Stimulated activated effector memory CD8-positive, alpha-beta T cell treated with anti-CD3 and anti-CD28 coated beads, Interleukin-12 subunit alpha, Interleukin-12 subunit beta, amount 100 ng/mL, for 72 hours (primary cell): ENCODE measurements around the gene LIMS2.

Source experiments
- ATAC-seq: fragments of 150-1000 bp; cut with Tn5 transposase; 2 replicates; pipeline ENCODE4 v1.10.0; 2021
- DNase-seq, 2 donors: peaks; one replicate each; pipeline ENCODE4 v3.0.0; 2021 to 2022; ENCODE audit warnings: low spot score in 2 of 2
- H3K27ac Mint-ChIP-seq: one replicate; pipeline ENCODE4 v1.8.0; 2022; ENCODE audit warnings: mild to moderate bottlenecking, mixed read lengths
- H3K36me3 Mint-ChIP-seq: one replicate; pipeline ENCODE4 v1.8.0; 2022; ENCODE audit warnings: mild to moderate bottlenecking, mixed read lengths
- H3K4me1 Mint-ChIP-seq: one replicate; pipeline ENCODE4 v1.8.0; 2022; ENCODE audit warnings: mixed read lengths
- H3K4me3 Mint-ChIP-seq: one replicate; pipeline ENCODE4 v1.8.0; 2022; ENCODE audit warnings: mild to moderate bottlenecking, mixed read lengths
- H3K9me3 Mint-ChIP-seq: one replicate; pipeline ENCODE4 v1.8.0; 2022; ENCODE audit warnings: mixed read lengths

Gene LIMS2

DNA sequence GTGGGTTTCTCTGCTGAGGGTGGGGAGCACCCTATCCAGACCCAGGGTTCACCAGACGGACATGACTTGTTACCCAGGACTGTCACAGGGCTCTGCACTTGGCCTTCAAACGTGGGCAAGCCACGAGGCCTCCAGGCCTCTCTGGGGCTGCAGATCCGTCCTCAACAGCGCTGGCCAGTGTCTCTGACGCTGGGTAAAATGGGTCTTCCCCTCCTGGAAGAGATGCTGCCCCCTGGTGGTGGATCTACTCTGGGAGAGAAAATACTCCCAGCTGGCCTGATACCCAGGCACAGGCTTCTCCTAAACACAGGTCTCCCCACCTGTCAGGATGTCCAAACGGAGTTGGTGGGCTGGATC, 25.7 kb downstream of the LIMS2 start:
- Mint-ChIP-seq H3K27ac (peak overlapping the region; percentile 58), H3K9me3 (no peaks in the 10 kb centered on the region), H3K4me1 (peaks cover 26% of the 10 kb centered on the region), H3K4me3 (no peak overlapping the region), H3K36me3 (no peaks in the 10 kb centered on the region)
- DNase-seq, result peak; percentile 85 to 91
- peak; percentile 69 for ATAC-seq

DNA sequence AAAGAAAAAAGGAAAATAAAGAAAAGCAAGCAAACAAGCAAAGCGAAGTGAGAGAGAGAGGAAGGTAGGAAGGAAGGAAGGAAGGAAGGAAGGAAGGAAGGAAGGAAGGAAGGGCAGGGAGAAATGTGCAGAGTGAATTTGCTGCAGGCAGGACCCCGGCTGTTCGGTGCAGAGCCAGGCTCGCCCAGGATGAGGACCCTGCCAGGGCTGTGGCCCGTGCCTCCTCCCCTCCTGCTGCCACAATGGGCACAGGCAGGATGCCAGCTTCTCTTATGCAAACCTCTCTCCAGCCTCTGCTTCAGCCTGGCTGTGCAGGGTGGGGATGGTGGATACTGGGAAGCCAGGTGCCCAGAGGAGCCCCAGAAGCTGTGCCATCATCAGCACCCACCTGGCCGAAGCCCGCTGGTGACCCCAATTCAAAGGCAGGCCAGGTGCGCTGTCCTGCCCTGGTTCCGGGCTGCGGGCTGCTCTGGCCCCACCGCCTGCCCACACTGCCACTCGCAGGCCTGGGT, 26.2 kb downstream of the LIMS2 start:
- Mint-ChIP-seq H3K36me3 (no peaks in the 10 kb centered on the region), H3K9me3 (no peaks in the 10 kb centered on the region), H3K27ac (peak overlapping the region; percentile 58), H3K4me3 (no peak overlapping the region), H3K4me1 (peaks cover 26% of the 10 kb centered on the region)
- ATAC-seq, result no peak
- DNase-seq, result no peak

DNA sequence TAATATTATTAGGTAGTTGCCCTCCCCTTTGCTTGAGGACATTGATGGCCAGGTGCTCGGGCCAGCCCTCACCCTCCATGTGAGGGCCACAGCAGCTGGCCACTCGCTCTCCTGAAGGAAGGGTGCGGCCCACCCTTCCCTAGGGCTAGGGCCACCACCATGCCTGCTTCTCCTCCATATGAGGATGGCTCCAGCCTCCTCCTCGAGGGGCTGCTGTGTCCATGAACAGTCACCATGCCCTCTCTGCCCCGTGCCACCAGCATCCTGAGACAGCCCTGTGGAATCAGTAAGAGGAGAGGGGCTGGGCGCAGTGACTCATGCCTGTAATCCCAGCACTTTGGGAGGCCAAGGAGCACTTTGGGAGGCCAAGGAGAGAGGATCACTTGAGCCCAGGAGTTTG, 27.0 kb downstream of the LIMS2 start:
- Mint-ChIP-seq H3K27ac (no peak overlapping the region), H3K4me3 (no peak overlapping the region), H3K36me3 (no peaks in the 10 kb centered on the region), H3K9me3 (no peaks in the 10 kb centered on the region), H3K4me1 (peaks cover 22% of the 10 kb centered on the region)
- no peak for ATAC-seq
- no peak for DNase-seq

DNA sequence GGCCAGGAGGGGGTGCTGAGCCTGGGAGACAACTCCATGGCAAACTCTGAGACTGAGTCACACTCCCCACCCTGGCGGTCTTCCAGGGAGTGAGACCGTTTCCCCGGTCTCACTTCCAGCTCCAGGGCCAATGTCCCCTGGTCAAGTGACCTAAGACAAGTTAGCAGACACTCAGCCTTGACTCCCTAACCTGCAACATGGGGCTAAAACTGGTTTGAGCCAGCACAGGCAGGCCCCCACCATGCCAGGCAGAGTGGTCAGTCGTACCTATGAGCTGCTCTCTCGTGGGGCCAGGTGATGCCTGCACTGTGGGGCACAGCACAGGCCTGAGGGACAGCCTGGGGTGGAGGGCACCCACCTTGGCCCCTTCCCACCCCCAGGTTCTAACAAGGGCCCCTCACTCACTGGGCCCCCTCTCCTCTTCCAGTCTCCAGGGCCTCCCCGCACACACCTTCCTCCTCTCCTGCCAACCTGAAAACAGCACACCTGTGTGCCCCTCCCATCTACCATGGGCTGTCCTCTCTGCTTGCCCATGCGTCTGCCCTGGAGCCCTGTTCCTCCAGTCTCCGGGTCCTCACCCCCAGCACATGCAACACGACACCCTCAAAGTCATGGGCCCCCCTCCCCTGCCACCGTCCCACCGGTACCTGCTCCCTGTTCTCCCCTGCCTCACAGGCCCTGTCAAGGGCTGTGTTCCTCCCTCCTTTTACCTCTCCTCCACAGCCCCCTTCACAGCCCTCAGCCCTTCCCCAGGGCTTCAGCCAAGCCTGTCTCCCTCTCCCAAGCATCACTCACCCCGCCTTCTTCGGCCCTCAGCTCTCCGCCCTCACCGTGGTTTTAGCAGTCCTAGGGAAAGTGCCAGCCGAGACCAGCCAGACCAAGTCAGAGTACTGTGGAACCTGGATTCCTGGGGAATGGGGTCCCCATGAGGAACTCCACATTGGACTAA, 27.8 kb downstream of the LIMS2 start:
- no peaks in the 10 kb centered on the region for H3K9me3 Mint-ChIP-seq
- no peak overlapping the region for H3K27ac Mint-ChIP-seq
- H3K4me3 Mint-ChIP-seq, result no peak overlapping the region

DNA sequence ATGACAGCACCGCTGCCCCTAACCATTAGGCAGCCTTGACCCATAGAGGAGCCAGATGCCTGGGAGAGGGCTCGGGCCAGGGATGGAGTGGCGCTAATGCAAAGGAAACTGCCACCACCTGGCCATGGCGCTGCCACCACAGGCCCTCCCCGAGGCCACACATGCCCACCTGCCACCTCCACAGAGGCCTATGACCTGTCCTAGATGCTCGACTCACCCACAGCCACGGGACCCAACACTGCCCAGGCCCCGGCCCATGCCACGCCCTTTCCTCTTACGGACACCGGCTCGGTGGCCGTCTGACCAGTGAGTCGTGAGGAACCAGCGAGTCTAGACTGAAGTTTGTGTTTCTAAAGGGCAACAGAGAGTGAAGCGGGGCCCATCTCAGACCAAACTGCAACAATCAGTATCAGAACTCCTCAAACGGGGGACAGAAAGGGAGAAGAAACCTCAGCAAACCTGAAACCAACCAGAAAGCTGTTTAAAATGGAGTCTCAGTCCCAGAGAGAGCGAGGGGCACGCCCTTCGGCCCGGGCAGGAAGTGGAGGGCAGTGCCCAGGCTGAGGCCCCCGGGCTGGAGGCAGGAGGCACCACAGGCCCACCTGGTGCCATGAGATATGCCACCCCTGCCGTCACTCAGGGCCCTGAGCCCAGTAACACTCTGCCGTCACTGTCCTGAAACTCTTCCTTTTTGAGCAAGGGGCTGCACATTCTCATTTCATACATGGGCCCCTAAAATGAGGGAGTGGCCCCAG, 28.7 kb downstream of the LIMS2 start:
- no peaks in the 10 kb centered on the region for H3K36me3 Mint-ChIP-seq
- no peaks in the 10 kb centered on the region for H3K9me3 Mint-ChIP-seq
- H3K27ac Mint-ChIP-seq, result no peak overlapping the region
- H3K4me3 Mint-ChIP-seq, result no peak overlapping the region
- H3K4me1 Mint-ChIP-seq, result peaks cover 16% of the 10 kb centered on the region
- no peak for ATAC-seq
- DNase-seq, result no peak

More for the DNA sequence above, 27.8 kb downstream of the LIMS2 start:
- no peak for ATAC-seq
- DNase-seq, result no peak
- Mint-ChIP-seq H3K36me3 (no peaks in the 10 kb centered on the region), H3K4me1 (peaks cover 16% of the 10 kb centered on the region)

DNA sequence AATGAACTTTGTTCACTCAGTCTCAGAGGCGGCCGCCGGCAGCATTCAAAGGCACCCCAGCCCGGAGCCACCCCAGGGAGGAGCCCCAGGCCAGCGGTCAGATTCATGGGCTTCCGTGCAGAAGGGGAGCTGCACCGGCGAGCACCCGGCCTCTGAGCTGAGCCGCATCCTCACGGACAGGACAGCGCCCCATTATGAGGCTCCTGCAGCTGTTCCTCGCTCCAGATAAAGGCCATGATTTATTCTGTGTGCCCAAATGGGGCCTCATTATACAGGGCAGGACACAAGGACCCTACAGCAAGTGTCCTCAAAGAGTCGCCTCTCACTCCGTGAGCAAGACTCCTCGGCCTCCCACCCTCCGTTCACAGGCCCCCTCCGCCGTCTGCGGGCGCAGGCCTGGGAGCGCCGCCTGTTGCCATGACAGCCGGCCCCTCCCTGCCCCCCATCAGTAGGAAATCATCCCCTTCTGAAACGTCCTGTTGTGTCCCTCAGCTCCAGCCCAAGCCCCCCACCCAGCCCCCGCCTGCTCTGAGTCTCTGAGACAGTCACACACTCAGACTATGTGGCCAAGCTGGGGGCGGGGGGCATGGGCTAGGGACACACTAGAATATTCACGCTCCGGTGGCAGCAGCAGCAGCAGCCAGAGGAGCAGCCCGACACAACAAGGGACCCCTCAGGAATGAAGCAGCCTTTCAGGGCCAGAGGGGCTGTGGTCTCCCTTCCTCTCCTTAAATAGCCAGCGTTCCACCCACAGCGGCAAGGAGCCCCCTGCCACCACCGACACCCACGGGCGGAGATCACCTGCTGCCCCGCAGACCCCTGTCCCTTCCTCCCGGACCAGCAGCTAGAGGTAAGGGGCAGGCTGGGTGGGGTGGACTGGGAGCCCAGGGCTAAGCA, 29.7 kb downstream of the LIMS2 start, which contains the start of gene GPR17:
GPR17 (plus strand) TSS at position 759 of the 897 bp plus-strand sequence. CDS start 4,583 bp downstream, outside the sequence.
- Mint-ChIP-seq H3K9me3 (no peaks in the 10 kb centered on the region), H3K4me3 (no peak within 1 kb of the TSS), H3K4me1 (peaks cover 16% of the 10 kb centered on the region), H3K27ac (no peak within 1 kb of the TSS), H3K36me3 (no peaks in the 10 kb centered on the region)
- DNase-seq (no peak), ATAC-seq (no peak)

DNA sequence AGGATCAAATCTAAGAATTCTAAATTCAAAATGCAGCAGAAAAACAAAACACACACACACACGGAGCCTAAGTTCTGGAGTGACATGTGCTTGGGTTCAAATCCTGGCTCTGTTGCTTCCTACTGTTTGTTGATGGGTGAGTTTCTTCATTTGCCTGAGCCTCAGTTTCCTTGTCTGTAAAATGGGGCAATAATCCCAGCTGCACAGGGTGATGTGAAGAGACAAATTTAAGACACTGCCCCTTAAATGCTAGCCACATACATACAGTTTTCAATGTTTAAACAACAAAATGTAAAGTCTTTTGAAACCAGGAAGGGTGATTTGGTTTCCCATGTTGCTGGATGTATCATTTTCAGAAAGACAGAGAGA, 30.3 kb downstream of the LIMS2 start:
- Mint-ChIP-seq H3K36me3 (no peaks in the 10 kb centered on the region), H3K4me3 (no peak overlapping the region), H3K4me1 (peaks cover 16% of the 10 kb centered on the region), H3K27ac (no peak overlapping the region), H3K9me3 (no peaks in the 10 kb centered on the region)
- ATAC-seq (no peak), DNase-seq (no peak)

DNA sequence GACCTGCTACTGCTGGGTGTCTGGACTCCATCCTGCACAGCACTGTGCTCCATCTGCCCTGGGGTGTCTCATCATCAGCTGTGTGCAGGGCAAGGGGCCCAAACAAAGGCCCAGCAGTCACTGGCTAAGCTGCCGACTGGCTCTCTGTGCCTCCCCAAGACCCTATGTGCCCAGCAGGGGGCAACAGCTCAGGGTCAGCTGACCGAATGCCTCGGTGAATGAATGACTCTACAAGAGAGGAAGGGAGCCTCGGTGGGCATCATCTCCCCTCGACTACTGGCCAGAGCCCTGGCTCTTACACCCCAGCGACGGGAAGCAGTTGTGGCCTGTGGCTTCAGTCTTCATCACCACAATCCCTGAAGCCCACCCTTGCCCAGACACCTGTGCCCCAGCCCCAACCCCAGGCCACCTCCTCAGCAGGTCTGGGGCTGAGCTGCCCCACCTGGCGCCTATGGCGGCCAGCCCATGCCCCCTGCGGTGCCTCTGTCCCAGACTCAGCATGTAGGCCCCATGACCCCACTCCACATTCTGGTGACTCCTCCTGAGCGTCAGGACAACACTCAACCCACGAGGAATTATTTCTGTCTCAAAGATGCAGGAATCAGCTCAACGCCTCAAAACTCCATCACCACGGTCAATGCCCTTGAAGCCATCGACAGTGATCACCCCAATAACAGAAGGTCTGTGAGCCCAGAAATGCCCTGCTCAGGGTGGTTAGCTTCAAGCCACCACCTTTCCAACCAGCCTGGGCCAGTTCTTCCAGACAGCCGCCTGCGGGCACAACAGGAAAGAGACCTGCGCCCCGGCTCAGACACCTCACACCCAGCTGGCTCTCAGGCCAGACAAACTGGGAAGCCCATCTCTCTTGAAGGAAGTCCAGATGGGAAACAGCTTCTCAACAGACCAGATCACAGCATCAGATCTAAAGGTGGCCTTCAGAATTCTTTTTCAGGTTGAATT, 31.0 kb downstream of the LIMS2 start:
- peak overlapping the region; percentile 70 for H3K27ac Mint-ChIP-seq
- peaks cover 10% of the 10 kb centered on the region for H3K4me1 Mint-ChIP-seq
- no peaks in the 10 kb centered on the region for H3K36me3 Mint-ChIP-seq

DNA sequence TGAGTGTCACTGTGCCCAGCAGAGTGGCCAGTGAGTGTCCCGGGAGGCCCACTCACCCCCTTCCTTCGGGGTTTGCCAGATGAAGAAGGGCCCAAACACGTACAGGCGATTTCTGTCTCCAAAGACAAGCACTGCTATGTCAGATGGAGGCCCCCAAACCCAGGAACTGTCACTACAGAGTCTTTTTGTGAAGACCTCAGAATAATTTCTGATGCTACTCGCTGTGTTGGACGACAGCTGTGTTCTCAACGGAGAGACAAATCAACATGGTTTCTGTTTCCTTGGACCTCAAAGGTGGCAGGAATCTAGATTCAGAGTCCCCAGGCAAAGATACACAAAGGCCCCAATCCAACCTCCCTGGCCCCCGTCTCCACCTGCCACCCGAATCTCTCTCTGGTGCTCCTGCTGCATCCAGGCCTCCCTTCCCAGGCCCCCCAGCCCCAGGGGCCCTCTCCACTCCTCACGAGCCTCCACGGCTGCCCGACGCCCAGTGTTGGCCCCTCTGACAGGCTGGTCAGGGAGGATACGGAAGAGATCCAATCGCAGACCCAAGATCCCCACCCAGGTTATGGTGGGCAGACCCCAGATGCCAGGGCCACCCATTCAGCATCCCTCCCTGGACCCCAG, 31.8 kb downstream of the LIMS2 start:
- Mint-ChIP-seq H3K4me1 (peaks cover 2% of the 10 kb centered on the region), H3K9me3 (no peaks in the 10 kb centered on the region), H3K36me3 (no peaks in the 10 kb centered on the region), H3K27ac (peak overlapping the region; percentile 70), H3K4me3 (no peak overlapping the region)
- no peak for DNase-seq
- no peak for ATAC-seq

More for the DNA sequence above, 31.0 kb downstream of the LIMS2 start:
- DNase-seq, result no peak
- Mint-ChIP-seq H3K4me3 (no peak overlapping the region), H3K9me3 (no peaks in the 10 kb centered on the region)
- ATAC-seq, result no peak

DNA sequence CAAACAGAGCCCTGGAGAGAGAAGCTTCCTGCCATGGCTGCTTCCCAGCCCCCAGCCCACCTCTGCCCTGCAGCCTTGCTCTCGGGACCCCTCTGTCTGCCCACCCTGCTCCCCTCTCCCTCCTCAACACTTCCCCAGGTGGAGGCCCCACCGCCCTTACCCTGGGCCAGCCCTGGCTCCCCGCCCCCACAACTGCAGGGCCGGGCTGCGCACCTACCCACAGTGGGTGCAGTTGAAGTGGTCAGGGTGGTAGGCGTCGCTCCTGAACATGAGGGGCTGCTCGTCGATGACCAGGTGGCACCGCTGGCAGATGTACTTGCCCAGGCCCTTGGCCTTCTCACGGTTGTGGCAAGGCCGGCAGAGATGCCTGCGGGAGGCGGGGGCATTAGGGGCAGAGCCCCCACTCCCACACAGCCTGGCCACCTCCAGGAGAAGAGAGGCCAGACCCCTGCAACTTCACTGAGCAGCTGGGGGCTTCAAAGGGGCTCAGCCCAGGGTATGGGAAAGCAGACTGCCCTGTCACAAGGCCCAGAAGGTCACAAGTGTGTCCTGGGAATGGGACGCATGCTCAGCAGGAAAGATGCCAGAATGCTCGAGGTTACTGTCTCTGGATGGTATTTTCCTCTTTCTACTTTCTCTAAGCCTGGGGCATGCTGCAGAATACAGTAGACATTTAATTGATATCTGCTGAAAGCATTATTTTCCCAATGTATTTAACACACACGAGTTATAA, 32.5 kb downstream of the LIMS2 start:
- Mint-ChIP-seq H3K36me3 (no peaks in the 10 kb centered on the region), H3K4me3 (no peak overlapping the region), H3K4me1 (peaks cover 3% of the 10 kb centered on the region), H3K9me3 (no peaks in the 10 kb centered on the region), H3K27ac (no peak overlapping the region)
- ATAC-seq (no peak), DNase-seq (no peak)

DNA sequence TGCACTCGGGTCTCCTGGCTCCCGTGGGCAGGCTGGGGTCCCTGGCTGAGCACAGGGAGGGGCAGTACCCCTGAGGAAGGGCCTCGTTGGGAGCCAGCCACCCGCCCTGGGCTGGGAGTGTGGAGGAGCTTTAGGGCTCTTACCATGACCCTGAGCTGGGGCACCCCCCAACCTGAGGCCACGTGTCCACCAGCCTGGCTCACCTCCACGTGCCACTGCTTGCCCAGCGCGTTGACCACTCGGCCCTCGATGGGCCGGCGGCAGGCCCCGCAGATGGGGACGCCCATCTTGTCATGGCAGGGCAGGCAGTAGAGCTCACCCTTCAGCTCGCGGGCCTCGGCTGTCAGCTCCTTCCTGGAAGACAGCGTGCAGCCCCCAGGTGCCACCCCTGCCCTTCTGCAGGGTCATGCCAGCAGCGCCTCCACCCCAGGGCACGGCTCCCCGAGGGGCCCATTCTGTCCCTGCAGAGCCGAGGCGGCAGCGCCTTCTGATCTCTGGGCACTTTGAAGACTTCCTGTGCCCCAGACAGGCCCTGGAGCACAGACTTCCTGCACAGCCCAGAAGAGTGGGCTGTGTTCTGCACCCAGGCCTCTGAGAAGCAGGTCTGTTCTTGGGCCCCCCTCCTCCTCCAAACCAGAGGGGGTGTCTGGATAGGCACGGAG, 33.4 kb downstream of the LIMS2 start:
- Mint-ChIP-seq H3K27ac (no peak overlapping the region), H3K36me3 (no peaks in the 10 kb centered on the region), H3K4me1 (peaks cover 6% of the 10 kb centered on the region), H3K4me3 (no peak overlapping the region), H3K9me3 (no peaks in the 10 kb centered on the region)
- DNase-seq (no peak), ATAC-seq (peak; percentile 39)

DNA sequence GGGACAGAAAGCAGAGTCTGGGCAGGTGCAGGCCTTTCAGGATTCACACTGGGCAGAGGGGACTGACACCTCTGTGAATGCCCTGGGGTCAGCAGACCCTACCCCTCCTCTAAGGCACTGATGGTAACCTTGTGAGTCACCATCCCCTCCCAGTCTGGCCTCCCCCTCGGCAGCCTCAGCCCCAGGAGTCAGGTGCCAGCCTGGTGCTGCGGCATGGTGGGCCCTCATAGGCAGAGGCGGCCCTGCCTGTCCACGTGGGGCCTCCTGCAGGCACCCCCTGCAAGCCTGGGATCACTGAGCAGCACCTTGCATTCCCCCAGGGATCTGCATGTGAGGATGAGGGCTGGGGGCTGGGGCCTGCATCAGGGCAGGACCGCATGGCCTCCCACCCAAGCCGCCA, 34.2 kb downstream of the LIMS2 start:
- ATAC-seq, result no peak
- Mint-ChIP-seq H3K27ac (no peak overlapping the region), H3K4me3 (no peak overlapping the region), H3K36me3 (no peaks in the 10 kb centered on the region), H3K9me3 (no peaks in the 10 kb centered on the region), H3K4me1 (peaks cover 6% of the 10 kb centered on the region)
- no peak for DNase-seq
